Peyer's patch (tissue), 4 donors: Measurements from ENCODE around the gene LDLRAP1. TPM values are rescaled to one million over a fixed set of nuclear protein-coding genes. Genes with fewer than 3 reads are reported as not detected.
A peak's percentile ranks its signal among the peaks of the same experiment; 100 is the strongest.
"Not testable (repeated sequence)": the region's sequence is repeated elsewhere in the genome, so short reads cannot be mapped to it uniquely, and the experiment has no call there.

Experiments used
- DNase-seq, 3 donors: peaks; one replicate each; pipeline ENCODE4 v3.0.0-alpha.2; 2017 to 2019
- H3K27ac ChIP-seq, 4 donors: fragments of 200-600 bp; sonication (generic); one replicate each; pipeline ENCODE4 v1.5.1; 2016 to 2019
- H3K27me3 ChIP-seq, 2 donors: fragments of 200-600 bp; sonication (generic); one replicate each; pipeline ENCODE4 v1.5.1; 2019
- H3K36me3 ChIP-seq, 3 donors: fragments of 200-600 bp; sonication (generic); one replicate each; pipeline ENCODE4 v1.5.1; 2016 to 2019
- H3K4me1 ChIP-seq, 4 donors: fragments of 200-600 bp; sonication (generic); one replicate each; pipeline ENCODE4 v1.5.1; 2016 to 2019
- H3K4me3 ChIP-seq, 4 donors: fragments of 200-600 bp; sonication (generic); 1 replicate in 3 of 4; 2 replicates in 1 of 4; pipeline ENCODE4 v1.5.1; 2016 to 2019; ENCODE audit warnings: mild to moderate bottlenecking in 1 of 4
- H3K9me3 ChIP-seq, 4 donors: fragments of 200-600 bp; sonication (generic); one replicate each; pipeline ENCODE4 v1.5.1; 2016 to 2019; ENCODE audit warnings: mild to moderate bottlenecking in 1 of 4
- POLR2A ChIP-seq, 2 donors: fragments of 450-650 bp; IDR thresholded peaks; one replicate each; pipeline ENCODE4 v1.5.1; 2017; ENCODE audit warnings: antibody characterized with exemption in 2 of 2, mild to moderate bottlenecking in 2 of 2, moderate library complexity in 2 of 2
- total RNA-seq, 4 donors: library from RNA; depleted of rRNA; stranded (reverse); fragments of >200 nt; gene quantifications; one replicate each; pipeline ENCODE4 v1.1.0, GENCODE V29; 2016
- TF ChIP-seq, protein P1 (sequence below), 6 experiments: fragments of 450-650 bp in 4 of 6; fragments of 200-600 bp in 2 of 6; sonication (generic) in 1 of 6; IDR thresholded peaks; one replicate each; pipeline ENCODE4 v1.5.1; 2017 to 2019; ENCODE audit warnings: antibody characterized with exemption in 6 of 6, mild to moderate bottlenecking in 3 of 6, moderate library complexity in 1 of 6

The LDLRAP1 gene
- total RNA-seq, 4 donors from 2014 or later = 20.1 to 24.5 (median 22.7) TPM

DNA sequence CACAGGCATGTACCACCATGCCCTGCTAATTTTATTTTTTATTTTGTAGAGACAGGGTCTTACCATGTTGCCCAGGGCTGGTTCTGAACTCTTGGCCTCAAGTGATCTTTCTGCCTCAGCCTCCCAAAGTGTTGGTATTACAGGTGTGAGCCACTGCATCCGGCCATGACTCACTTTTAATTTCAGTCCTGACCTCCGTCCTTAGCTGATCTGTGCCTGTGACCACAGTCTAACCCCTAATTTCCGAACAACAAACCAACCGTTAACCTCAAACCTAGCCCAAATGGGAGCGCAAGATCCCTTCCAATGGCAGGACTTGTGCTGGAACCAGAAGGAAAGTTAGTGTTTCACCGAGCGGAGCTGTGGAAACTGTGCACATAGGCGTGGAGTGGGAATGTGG is 43.9 kb downstream of the LDLRAP1 start:
- H3K36me3 ChIP-seq = no peaks in the 10 kb centered on the region
- H3K9me3 ChIP-seq = no peaks in the 10 kb centered on the region
- no peak for TF ChIP-seq POLR2A (IDR thresholded peaks at IDR 0.05)
- TF ChIP-seq, protein P1, sequence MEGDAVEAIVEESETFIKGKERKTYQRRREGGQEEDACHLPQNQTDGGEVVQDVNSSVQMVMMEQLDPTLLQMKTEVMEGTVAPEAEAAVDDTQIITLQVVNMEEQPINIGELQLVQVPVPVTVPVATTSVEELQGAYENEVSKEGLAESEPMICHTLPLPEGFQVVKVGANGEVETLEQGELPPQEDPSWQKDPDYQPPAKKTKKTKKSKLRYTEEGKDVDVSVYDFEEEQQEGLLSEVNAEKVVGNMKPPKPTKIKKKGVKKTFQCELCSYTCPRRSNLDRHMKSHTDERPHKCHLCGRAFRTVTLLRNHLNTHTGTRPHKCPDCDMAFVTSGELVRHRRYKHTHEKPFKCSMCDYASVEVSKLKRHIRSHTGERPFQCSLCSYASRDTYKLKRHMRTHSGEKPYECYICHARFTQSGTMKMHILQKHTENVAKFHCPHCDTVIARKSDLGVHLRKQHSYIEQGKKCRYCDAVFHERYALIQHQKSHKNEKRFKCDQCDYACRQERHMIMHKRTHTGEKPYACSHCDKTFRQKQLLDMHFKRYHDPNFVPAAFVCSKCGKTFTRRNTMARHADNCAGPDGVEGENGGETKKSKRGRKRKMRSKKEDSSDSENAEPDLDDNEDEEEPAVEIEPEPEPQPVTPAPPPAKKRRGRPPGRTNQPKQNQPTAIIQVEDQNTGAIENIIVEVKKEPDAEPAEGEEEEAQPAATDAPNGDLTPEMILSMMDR (IDR thresholded peaks at IDR 0.05) = no peak
- H3K27me3 ChIP-seq = no peaks in the 10 kb centered on the region
- no peak overlapping the region for H3K27ac ChIP-seq
- no peaks in the 10 kb centered on the region for H3K4me1 ChIP-seq
- no peak for DNase-seq
- H3K4me3 ChIP-seq = no peak overlapping the region

DNA sequence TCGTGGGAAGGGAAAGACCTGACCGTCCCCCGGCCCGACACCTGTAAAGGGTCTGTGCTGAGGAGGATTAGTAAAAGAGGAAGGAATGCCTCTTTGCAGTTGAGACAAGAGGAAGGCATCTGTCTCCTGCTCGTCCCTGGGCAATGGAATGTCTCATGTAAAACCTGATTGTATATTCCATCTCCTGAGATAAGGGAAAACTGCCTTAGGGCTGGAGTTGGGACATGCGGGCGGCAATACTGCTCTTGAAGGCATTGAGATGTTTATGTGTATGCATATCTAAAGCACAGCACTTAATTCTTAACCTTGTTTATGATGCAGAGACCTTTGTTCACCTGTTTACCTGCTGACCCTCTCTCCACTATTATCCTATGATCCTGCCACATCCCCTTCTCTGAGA is 44.8 kb downstream of the LDLRAP1 start:
- H3K4me1 ChIP-seq, H3K27me3 ChIP-seq, H3K36me3 ChIP-seq, H3K4me3 ChIP-seq, DNase-seq, H3K9me3 ChIP-seq, H3K27ac ChIP-seq: not testable (repeated sequence)

DNA sequence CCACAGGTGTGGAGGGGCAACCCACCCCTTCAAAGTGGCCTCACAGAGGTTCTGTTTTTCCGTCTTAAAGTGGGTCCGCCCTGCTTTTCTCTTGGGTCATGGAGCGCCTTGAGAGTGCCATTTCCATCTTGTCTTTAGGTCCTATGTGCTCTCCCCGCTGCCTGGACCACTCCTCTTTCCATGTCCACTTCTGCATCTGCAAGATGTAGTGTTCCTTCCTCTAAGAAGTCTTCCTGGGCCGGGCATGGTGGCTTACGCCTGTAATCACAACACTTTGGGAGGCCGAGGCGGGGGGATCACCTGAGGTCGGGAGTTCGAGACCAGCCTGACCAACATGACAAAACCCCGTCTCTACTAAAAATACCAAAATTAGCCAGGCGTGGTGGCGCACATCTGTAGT is 45.4 kb downstream of the LDLRAP1 start:
- not testable (repeated sequence) for H3K4me1 ChIP-seq, H3K27ac ChIP-seq, H3K9me3 ChIP-seq, H3K36me3 ChIP-seq, DNase-seq, H3K4me3 ChIP-seq, H3K27me3 ChIP-seq

DNA sequence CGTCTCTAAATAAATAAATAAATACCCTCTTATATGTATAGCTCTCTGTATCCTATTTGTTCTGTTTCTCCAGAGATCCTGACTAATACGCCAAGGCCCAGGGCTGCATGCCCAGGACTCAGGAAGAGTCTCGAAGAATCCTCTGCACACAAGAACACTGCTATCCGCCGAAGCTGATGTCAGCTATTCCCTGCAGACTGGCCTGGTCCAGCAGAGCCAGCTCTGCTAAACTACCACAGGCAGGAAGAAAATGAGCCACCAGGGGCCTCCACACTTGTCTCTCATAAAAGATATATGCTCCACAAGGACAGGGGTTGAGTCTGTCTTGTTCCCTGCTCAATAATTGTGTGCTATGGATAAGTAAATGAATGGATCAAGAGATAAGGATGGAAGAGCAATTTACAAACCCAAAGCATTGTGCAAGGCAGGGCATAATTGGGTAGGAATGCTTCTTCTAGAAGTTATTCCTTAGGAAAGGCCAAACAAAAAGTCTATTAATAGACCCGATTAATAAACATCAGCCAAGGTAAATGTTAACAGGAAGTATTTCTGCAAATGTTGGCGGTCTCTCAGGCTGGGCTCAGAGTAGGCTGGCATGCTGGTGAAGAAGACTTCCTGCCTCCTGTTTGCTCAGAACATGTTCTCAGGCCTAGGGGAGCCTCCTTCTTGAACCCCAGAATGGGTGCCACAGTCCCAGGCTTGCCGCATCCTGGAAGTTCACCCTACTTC is 46.9 kb downstream of the LDLRAP1 start:
- TF ChIP-seq, protein P1 (IDR thresholded peaks at IDR 0.05) = peak in 1 of 6 experiments; percentile 7
- TF ChIP-seq POLR2A (IDR thresholded peaks at IDR 0.05) = no peak
- H3K4me3 ChIP-seq = no peak overlapping the region
- H3K4me1 ChIP-seq = no peaks in the 10 kb centered on the region
- no peaks in the 10 kb centered on the region for H3K36me3 ChIP-seq
- H3K27ac ChIP-seq = no peak overlapping the region
- DNase-seq = no peak
- no peaks in the 10 kb centered on the region for H3K9me3 ChIP-seq
- H3K27me3 ChIP-seq = no peaks in the 10 kb centered on the region

DNA sequence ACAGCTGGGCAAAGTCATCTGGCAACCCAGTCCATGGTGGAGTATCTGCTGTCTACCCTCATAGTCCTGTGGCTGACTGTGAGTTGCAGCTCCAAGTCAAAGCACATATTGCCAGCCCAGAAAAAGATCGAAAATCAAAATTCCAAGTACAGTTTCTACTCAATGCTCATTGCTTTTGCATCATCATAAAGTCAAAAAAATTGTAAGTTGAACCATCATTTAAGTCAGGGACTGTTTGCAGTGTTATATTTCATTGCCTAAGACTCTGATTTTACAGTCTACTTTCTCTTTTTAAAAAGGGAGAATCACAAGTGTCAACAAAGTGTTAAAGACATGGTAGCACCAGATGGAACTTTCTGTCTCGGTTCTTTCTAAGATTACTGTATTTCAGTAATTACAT is 50.5 kb downstream of the LDLRAP1 start:
- TF ChIP-seq, protein P1 (IDR thresholded peaks at IDR 0.05) = no peak
- no peak for TF ChIP-seq POLR2A (IDR thresholded peaks at IDR 0.05)
- no peak for DNase-seq

DNA sequence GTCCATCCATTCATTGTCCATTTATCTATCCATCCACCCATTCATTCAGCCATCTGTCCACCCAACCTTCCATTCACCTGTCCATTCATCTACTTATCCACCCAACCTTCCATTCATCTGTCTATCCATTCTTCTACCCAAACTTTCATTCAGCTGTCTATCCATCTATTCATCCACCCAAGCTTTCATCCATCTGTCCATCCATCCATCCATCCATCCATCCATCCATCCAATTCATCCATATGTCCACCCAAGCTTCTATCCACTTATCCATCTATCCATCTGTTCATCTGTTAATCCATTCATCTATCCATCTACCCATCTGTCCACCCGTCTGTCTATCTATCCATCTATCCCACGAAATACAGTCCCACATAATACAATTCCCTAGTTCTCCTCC is 51.6 kb downstream of the LDLRAP1 start:
- TF ChIP-seq, protein P1 (IDR thresholded peaks at IDR 0.05) = no peak
- no peak for TF ChIP-seq POLR2A (IDR thresholded peaks at IDR 0.05)
- no peak overlapping the region for H3K4me3 ChIP-seq
- no peaks in the 10 kb centered on the region for H3K36me3 ChIP-seq
- no peak for DNase-seq
- H3K9me3 ChIP-seq = no peaks in the 10 kb centered on the region
- no peaks in the 10 kb centered on the region for H3K4me1 ChIP-seq
- no peaks in the 10 kb centered on the region for H3K27me3 ChIP-seq
- H3K27ac ChIP-seq = no peak overlapping the region

More for the DNA sequence above, 50.5 kb downstream of the LDLRAP1 start:
- Histone ChIP-seq H3K4me3 (no peak overlapping the region), H3K9me3 (no peaks in the 10 kb centered on the region), H3K27ac (no peak overlapping the region), H3K27me3 (no peaks in the 10 kb centered on the region), H3K36me3 (no peaks in the 10 kb centered on the region), H3K4me1 (no peaks in the 10 kb centered on the region)

DNA sequence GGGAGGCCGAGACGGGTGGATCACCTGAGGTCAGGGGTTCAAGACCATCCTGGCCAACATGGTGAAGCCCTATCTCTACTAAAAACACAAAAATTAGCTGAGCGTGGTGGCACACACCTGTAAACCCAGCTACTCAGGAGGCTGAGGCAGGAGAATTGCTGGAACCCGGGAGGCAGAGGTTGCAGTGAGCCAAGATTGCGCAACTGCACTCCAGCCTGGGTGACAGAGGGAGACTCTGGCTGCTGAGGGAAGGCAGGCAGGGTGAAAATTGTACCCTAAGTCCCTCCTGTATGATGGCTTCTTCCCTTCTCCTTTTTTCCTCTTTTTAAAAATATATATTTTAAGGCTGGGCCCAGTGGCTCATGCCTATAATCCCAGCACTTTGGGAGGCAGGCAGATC is 53.2 kb downstream of the LDLRAP1 start:
- not testable (repeated sequence) for H3K27me3 ChIP-seq, H3K4me1 ChIP-seq, H3K27ac ChIP-seq, DNase-seq, H3K36me3 ChIP-seq, H3K4me3 ChIP-seq, H3K9me3 ChIP-seq
